ENCODE results near the gene MX1. TPM values are rescaled to one million over a fixed set of nuclear protein-coding genes. Genes with fewer than 3 reads are reported as not detected.

Gene MX1
- total RNA-seq, 2 experiments from 2014 or later, result 82.3 to 86.3 TPM

DNA sequence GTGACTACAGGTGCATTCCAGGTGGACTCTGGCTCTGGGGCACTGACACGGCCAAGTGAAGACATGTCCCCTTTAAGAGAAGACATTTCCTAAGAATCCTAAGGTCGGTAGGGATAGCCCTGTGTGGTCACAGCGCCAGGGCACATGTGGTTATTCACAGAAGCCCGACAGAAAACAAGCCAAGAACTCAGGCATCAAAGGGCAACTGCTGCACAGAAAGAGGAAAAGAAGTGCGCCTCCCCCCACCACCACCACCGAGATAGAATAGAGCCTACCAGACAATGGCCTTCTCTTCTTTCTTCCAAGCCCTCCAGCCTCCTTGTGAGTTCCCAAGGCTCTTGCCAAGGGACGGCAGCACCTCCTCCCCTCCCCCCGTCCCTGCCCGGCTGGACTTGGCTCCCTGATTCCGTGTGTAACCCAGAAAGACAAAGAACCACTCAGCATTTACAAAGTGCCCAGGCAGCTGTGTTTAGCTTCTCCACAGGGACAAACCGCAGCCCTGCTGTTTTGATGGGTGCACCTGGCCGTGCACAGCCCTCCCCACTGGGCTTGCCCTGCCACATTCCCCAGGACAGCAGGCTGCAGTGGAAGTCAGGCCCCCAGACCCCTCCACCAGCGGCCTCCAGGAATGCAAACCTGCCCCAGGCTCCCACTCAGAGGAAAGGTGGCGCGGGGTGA lies 51.7 kb downstream of the MX1 start:
- DNase-seq (no peak), ATAC-seq (ENCODE audit: poor library complexity) (no peak)
- no peaks in the 10 kb centered on the region for H3K36me3 ChIP-seq (ENCODE audit: insufficient read depth, low read length)
- Mint-ChIP-seq H3K36me3 (ENCODE audit: low read depth) (no peaks in the 10 kb centered on the region), H3K4me1 (ENCODE audit: low read depth) (peaks cover 7% of the 10 kb centered on the region), H3K27ac (no peak overlapping the region), H3K4me3 (no peak overlapping the region), H3K27me3 (peaks cover 8% of the 10 kb centered on the region), H3K9me3 (no peaks in the 10 kb centered on the region)
- intact Hi-C loops (cut with DNase I, micrococcal nuclease), result no loop called here
- ChIA-PET CTCF (no interaction called here), POLR2A (no interaction called here)
- no peaks in the 10 kb centered on the region for H3K27me3 ChIP-seq (ENCODE audit: control insufficient read depth in 1 of 2, insufficient read depth in 2 of 2, low read length in 2 of 2)
- TF ChIP-seq, protein P1, sequence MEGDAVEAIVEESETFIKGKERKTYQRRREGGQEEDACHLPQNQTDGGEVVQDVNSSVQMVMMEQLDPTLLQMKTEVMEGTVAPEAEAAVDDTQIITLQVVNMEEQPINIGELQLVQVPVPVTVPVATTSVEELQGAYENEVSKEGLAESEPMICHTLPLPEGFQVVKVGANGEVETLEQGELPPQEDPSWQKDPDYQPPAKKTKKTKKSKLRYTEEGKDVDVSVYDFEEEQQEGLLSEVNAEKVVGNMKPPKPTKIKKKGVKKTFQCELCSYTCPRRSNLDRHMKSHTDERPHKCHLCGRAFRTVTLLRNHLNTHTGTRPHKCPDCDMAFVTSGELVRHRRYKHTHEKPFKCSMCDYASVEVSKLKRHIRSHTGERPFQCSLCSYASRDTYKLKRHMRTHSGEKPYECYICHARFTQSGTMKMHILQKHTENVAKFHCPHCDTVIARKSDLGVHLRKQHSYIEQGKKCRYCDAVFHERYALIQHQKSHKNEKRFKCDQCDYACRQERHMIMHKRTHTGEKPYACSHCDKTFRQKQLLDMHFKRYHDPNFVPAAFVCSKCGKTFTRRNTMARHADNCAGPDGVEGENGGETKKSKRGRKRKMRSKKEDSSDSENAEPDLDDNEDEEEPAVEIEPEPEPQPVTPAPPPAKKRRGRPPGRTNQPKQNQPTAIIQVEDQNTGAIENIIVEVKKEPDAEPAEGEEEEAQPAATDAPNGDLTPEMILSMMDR (IDR thresholded peaks at IDR 0.05), result no peak
- no peaks in the 10 kb centered on the region for H3K4me1 ChIP-seq (ENCODE audit: insufficient read depth, low read length)
- H3K27ac ChIP-seq (ENCODE audit: low read depth in 1 of 2, low read length in 2 of 2), result no peak overlapping the region
- no peaks in the 10 kb centered on the region for H3K9me3 ChIP-seq (ENCODE audit: control insufficient read depth in 1 of 2, insufficient read depth in 1 of 2, low read length in 2 of 2)
- H3K4me3 ChIP-seq (ENCODE audit: low read length), result no peak overlapping the region

DNA sequence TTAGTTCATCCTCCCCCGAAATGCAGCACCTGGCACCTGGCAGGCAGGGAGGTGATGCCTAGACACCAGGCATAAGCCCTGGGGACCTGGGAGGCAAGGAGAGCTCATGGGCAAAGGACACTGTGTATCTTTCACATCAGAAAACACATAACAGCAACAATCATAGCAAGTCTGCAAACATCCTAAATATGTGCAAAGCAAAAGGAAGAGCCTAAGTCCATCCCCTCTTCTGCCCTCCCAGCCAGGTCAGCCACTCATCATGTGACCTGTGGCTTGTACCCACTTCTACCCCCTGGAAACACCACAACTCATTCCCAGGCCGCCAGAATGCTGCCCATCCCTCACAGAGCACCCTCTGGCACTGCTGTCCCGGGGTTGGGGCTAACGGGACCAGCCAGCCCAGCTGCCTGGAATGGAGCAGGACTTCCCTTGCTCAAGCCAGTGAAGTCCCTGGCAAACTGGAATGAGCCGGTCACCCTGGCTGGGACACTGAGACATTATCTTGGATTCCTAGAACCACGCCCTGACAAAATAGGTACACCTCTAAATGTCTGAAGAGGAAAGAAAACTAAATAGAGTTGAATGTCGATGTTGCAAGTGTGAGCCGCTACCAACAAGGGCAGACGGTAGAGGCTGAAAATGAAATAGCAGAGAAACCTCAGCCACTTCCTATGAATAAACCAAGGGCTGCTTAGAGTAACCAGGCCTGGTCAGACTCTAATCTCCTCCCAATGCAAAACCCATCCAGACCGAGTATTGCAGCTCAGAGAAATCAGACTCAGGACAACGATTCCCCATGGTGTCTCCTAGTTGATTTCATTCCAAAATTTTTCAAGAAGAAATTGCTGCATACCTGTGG lies 52.5 kb downstream of the MX1 start:
- Mint-ChIP-seq H3K9me3 (no peaks in the 10 kb centered on the region), H3K27me3 (peaks cover 11% of the 10 kb centered on the region), H3K27ac (no peak overlapping the region), H3K36me3 (ENCODE audit: low read depth) (no peaks in the 10 kb centered on the region), H3K4me3 (no peak overlapping the region), H3K4me1 (ENCODE audit: low read depth) (peaks cover 7% of the 10 kb centered on the region)
- TF ChIP-seq, protein P1 (IDR thresholded peaks at IDR 0.05), result no peak
- POLR2A ChIA-PET, result no interaction called here
- no peaks in the 10 kb centered on the region for H3K27me3 ChIP-seq (ENCODE audit: control insufficient read depth in 1 of 2, insufficient read depth in 2 of 2, low read length in 2 of 2)
- no peaks in the 10 kb centered on the region for H3K36me3 ChIP-seq (ENCODE audit: insufficient read depth, low read length)
- DNase-seq (no peak), ATAC-seq (ENCODE audit: poor library complexity) (no peak)
- H3K27ac ChIP-seq (ENCODE audit: low read depth in 1 of 2, low read length in 2 of 2), result no peak overlapping the region
- no peak overlapping the region for H3K4me3 ChIP-seq (ENCODE audit: low read length)
- H3K9me3 ChIP-seq (ENCODE audit: control insufficient read depth in 1 of 2, insufficient read depth in 1 of 2, low read length in 2 of 2), result no peaks in the 10 kb centered on the region
- CTCF ChIA-PET, result no interaction called here
- intact Hi-C loops (cut with DNase I, micrococcal nuclease), result no loop called here
- H3K4me1 ChIP-seq (ENCODE audit: insufficient read depth, low read length), result no peaks in the 10 kb centered on the region

DNA sequence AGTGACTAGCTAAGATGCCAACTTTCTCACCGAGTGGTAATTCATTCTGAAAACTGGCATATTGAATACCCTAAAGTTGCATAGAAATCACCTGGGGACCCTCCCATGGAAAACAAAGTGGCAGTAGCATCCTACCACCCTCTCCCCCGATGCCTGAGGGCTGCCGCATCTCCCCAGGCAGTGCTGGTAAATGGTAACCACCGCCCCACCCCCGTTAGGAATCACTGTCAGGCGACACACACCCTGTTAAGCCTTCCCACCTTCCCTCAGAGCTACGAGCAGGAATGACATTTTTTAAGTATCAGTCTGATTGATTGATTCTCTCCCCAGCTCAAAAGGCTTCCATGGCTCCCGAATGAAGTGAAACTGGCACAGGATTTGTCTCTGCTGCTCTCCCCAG lies 53.6 kb downstream of the MX1 start:
- Mint-ChIP-seq H3K4me1 (ENCODE audit: low read depth) (peaks cover 7% of the 10 kb centered on the region), H3K4me3 (no peak overlapping the region), H3K27me3 (peaks cover 11% of the 10 kb centered on the region), H3K9me3 (no peaks in the 10 kb centered on the region), H3K36me3 (ENCODE audit: low read depth) (no peaks in the 10 kb centered on the region), H3K27ac (no peak overlapping the region)
- H3K9me3 ChIP-seq (ENCODE audit: control insufficient read depth in 1 of 2, insufficient read depth in 1 of 2, low read length in 2 of 2), result no peaks in the 10 kb centered on the region
- DNase-seq, result no peak
- H3K4me1 ChIP-seq (ENCODE audit: insufficient read depth, low read length), result no peaks in the 10 kb centered on the region
- ATAC-seq (ENCODE audit: poor library complexity), result no peak
- POLR2A ChIA-PET, result no interaction called here
- TF ChIP-seq, protein P1 (IDR thresholded peaks at IDR 0.05), result no peak
- no peak overlapping the region for H3K27ac ChIP-seq (ENCODE audit: low read depth in 1 of 2, low read length in 2 of 2)
- intact Hi-C loops (cut with DNase I, micrococcal nuclease), result no loop called here
- CTCF ChIA-PET, result no interaction called here
- no peaks in the 10 kb centered on the region for H3K36me3 ChIP-seq (ENCODE audit: insufficient read depth, low read length)
- no peaks in the 10 kb centered on the region for H3K27me3 ChIP-seq (ENCODE audit: control insufficient read depth in 1 of 2, insufficient read depth in 2 of 2, low read length in 2 of 2)
- no peak overlapping the region for H3K4me3 ChIP-seq (ENCODE audit: low read length)

Data from CD4-positive, alpha-beta T cell (primary cell).